ENCODE data around the gene ZNF710. TPM values are rescaled to one million over a fixed set of nuclear protein-coding genes. Genes with fewer than 3 reads are reported as not detected.
A peak's percentile ranks its signal among the peaks of the same experiment; 100 is the strongest.

Gene ZNF710
- total RNA-seq, 2 donors from 2014 or later = 3.4 to 5.2 TPM

GRCh38 chr15:90085565-90085964, 84.4 kb downstream of the ZNF710 start:
- DNase-seq (ENCODE audit: low spot score) = no peak
- Histone ChIP-seq H3K27me3 (no peaks in the 10 kb centered on the region), H3K9me3 (no peaks in the 10 kb centered on the region), H3K27ac (no peak overlapping the region), H3K4me3 (no peak overlapping the region), H3K36me3 (peaks cover 59% of the 10 kb centered on the region), H3K4me1 (peaks cover 0 to 9% of the 10 kb centered on the region in 2 donors)
- no peak for TF ChIP-seq CTCF (IDR thresholded peaks at IDR 0.05)

DNA sequence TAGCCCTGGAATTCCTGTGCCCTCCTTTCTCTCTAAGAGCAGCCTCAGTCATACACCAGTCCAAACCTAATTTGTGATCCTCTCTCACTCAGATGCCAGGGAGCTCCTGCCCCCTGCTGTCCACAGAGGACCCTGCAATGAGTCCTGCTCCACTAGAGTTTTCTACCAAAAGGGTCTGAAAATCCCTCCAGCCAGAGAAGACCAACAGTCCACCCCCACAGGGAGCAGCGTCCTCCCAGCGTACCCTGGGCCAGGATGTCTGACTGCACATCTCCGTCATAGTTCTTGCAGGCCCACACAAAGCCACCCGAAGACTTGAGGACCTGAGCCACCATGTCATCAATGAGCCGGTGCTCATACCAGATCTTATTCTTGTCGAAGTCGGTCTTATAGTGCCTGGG, 85.7 kb downstream of the ZNF710 start:
- Histone ChIP-seq H3K4me1 (peaks cover 0 to 9% of the 10 kb centered on the region in 2 donors), H3K27me3 (no peaks in the 10 kb centered on the region), H3K27ac (no peak overlapping the region), H3K4me3 (no peak overlapping the region), H3K9me3 (no peaks in the 10 kb centered on the region), H3K36me3 (peaks cover 55% of the 10 kb centered on the region)
- peak in 1 of 2 donors; percentile 65 for TF ChIP-seq CTCF (IDR thresholded peaks at IDR 0.05)
- no peak for DNase-seq (ENCODE audit: low spot score)

- no peak for TF ChIP-seq CTCF (IDR thresholded peaks at IDR 0.05)
- Histone ChIP-seq H3K4me3 (no peak overlapping the region), H3K9me3 (no peaks in the 10 kb centered on the region), H3K36me3 (peaks cover 55% of the 10 kb centered on the region), H3K27me3 (no peaks in the 10 kb centered on the region), H3K27ac (no peak overlapping the region), H3K4me1 (peaks cover 0 to 3% of the 10 kb centered on the region in 2 donors)
- DNase-seq (ENCODE audit: low spot score) = no peak
These were observed 86.5 kb downstream of the ZNF710 start for GRCh38 chr15:90087454-90088154.

DNA sequence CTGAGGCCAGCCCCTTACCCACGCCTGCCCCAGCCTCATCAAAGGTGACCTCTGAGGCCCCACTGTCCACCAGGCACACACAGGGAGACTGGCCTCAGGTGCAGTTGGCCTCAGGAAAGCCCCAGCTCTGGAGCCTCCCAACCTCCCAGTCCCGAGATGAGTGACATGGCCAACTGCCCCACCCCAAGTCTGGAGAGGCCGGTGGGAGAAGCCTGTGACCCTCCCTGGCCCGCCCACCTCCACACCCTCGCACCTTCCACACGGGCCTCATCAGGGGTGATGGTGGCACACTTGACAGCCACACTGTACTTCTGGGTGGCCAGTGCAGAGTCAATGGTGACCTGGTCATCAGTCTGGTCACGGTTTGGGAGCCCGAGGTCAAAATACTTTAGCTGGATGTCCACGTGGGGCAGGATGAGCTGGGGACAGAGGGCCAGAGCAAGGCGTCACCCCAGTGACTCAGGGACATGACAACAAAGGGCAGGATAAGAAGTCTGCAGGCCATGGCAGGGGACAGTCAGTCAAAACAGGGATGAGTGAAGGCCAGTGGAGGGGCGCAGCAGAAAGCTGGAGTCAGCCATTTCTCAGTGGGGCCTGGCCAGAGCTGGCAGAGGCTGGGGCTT, 89.2 kb downstream of the ZNF710 start:
- no peak for TF ChIP-seq CTCF (IDR thresholded peaks at IDR 0.05)
- H3K4me3 ChIP-seq = no peak overlapping the region
- no peak for DNase-seq (ENCODE audit: low spot score)
- H3K27me3 ChIP-seq = no peaks in the 10 kb centered on the region
- no peak overlapping the region for H3K27ac ChIP-seq
- H3K4me1 ChIP-seq = peaks cover 0 to 7% of the 10 kb centered on the region in 2 donors
- H3K9me3 ChIP-seq = no peaks in the 10 kb centered on the region
- peaks cover 33% of the 10 kb centered on the region for H3K36me3 ChIP-seq

GRCh38 chr15:90091156-90091931, 90.2 kb downstream of the ZNF710 start:
- no peak overlapping the region for H3K4me3 ChIP-seq
- H3K27me3 ChIP-seq = no peaks in the 10 kb centered on the region
- peaks cover 27% of the 10 kb centered on the region for H3K36me3 ChIP-seq
- peaks cover 0 to 12% of the 10 kb centered on the region in 2 donors for H3K4me1 ChIP-seq
- no peaks in the 10 kb centered on the region for H3K9me3 ChIP-seq
- no peak overlapping the region for H3K27ac ChIP-seq
- no peak for DNase-seq (ENCODE audit: low spot score)
- TF ChIP-seq CTCF (IDR thresholded peaks at IDR 0.05) = no peak
